Mesenchymal stem cell (in vitro differentiated cells and primary cell): Measurements from ENCODE around the gene NFKB2.

ENCODE experiments used
- DNase-seq: peaks from one replicate; pipeline ENCODE4 v3.0.0-alpha.2; 2013
- H2AFZ ChIP-seq: one replicate; pipeline ENCODE4 v1.6.1; 2013; ENCODE audit warnings: low read depth, mild to moderate bottlenecking, control low read depth, inconsistent platforms, low read length, moderate library complexity
- H2AK5ac ChIP-seq: 2 replicates; pipeline ENCODE4 v1.6.1; 2013; ENCODE audit warnings: low read length, moderate library complexity, mild to moderate bottlenecking, inconsistent platforms; ENCODE audit not compliant: severe bottlenecking
- H2BK120ac ChIP-seq: one replicate; pipeline ENCODE4 v1.6.1; 2013; ENCODE audit warnings: low read depth, mild to moderate bottlenecking, inconsistent platforms, low read length, moderate library complexity
- H2BK12ac ChIP-seq, 2 experiments: one replicate each; pipeline ENCODE4 v1.6.1; 2013; ENCODE audit warnings: inconsistent platforms in 2 of 2, low read length in 2 of 2, mild to moderate bottlenecking in 2 of 2, moderate library complexity in 2 of 2, control low read depth in 1 of 2
- H2BK15ac ChIP-seq: one replicate; pipeline ENCODE4 v1.6.1; 2013; ENCODE audit warnings: mild to moderate bottlenecking, low read depth, inconsistent platforms; ENCODE audit not compliant: poor library complexity, severe bottlenecking
- H2BK5ac ChIP-seq: 2 replicates; pipeline ENCODE4 v1.6.1; 2013; ENCODE audit warnings: low read depth, mild to moderate bottlenecking, low read length, control low read depth, inconsistent platforms; ENCODE audit not compliant: poor library complexity, severe bottlenecking
- H3K14ac ChIP-seq, 2 experiments: one replicate each; pipeline ENCODE4 v1.6.1; 2013; ENCODE audit warnings: inconsistent platforms in 2 of 2, low read length in 2 of 2, control low read depth in 1 of 2, mild to moderate bottlenecking in 1 of 2, moderate library complexity in 1 of 2
- H3K18ac ChIP-seq, 2 experiments: one replicate each; pipeline ENCODE4 v1.6.1; 2013; ENCODE audit warnings: inconsistent platforms in 2 of 2, low read length in 2 of 2, control low read depth in 1 of 2, low read depth in 1 of 2, mild to moderate bottlenecking in 1 of 2
- H3K23ac ChIP-seq, 2 experiments: one replicate each; pipeline ENCODE4 v1.6.1; 2013; ENCODE audit warnings: inconsistent platforms in 2 of 2, low read length in 2 of 2, mild to moderate bottlenecking in 2 of 2, moderate library complexity in 2 of 2, control low read depth in 1 of 2
- H3K27ac ChIP-seq: 2 replicates; pipeline ENCODE4 v1.5.1; 2013; ENCODE audit warnings: mild to moderate bottlenecking, moderate library complexity, low read length, control low read depth, inconsistent platforms; ENCODE audit not compliant: poor library complexity, severe bottlenecking
- H3K27me3 ChIP-seq, 2 experiments: 2 replicates each; pipeline versions ENCODE4 v1.6.1 to v1.7.0; 2013; ENCODE audit warnings: low read length in 2 of 2, mild to moderate bottlenecking in 2 of 2, moderate library complexity in 2 of 2, control low read depth in 1 of 2, inconsistent platforms in 1 of 2; ENCODE audit not compliant: control insufficient read depth in 1 of 2, insufficient read depth in 1 of 2
- H3K36me3 ChIP-seq, 2 experiments: 2 replicates each; pipeline versions ENCODE4 v1.6.1 to v1.7.0; 2013; ENCODE audit warnings: low read length in 2 of 2, control low read depth in 1 of 2, inconsistent platforms in 1 of 2, low read depth in 1 of 2, mild to moderate bottlenecking in 1 of 2; ENCODE audit not compliant: insufficient read depth in 2 of 2, control insufficient read depth in 1 of 2
- H3K4ac ChIP-seq, 2 experiments: one replicate each; pipeline ENCODE4 v1.6.1; 2013; ENCODE audit warnings: inconsistent platforms in 2 of 2, low read length in 2 of 2, mild to moderate bottlenecking in 2 of 2, moderate library complexity in 2 of 2, control low read depth in 1 of 2, low read depth in 1 of 2
- H3K4me1 ChIP-seq: 2 replicates; pipeline ENCODE4 v1.6.1; 2013; ENCODE audit warnings: low read depth, low read length, control low read depth; ENCODE audit not compliant: control insufficient read depth, insufficient read depth
- H3K4me2 ChIP-seq: 2 replicates; pipeline ENCODE4 v1.6.1; 2013; ENCODE audit warnings: low read length, mild to moderate bottlenecking, inconsistent platforms; ENCODE audit not compliant: poor library complexity, severe bottlenecking
- H3K4me3 ChIP-seq, 2 experiments: 2 replicates each; pipeline versions ENCODE4 v1.5.1 to v1.7.0; 2013; ENCODE audit warnings: low read length in 2 of 2, mild to moderate bottlenecking in 2 of 2, control low read depth in 1 of 2, low read depth in 1 of 2; ENCODE audit not compliant: insufficient read depth in 1 of 2
- H3K79me1 ChIP-seq: replicated peaks from 2 replicates; pipeline ENCODE4 v1.6.1; 2013; ENCODE audit warnings: mild to moderate bottlenecking, control low read depth, low read length, inconsistent platforms; ENCODE audit not compliant: poor library complexity, severe bottlenecking
- H3K9ac ChIP-seq: 2 replicates; pipeline ENCODE4 v1.7.0; 2013; ENCODE audit warnings: mild to moderate bottlenecking, low read length, moderate library complexity
- H3K9me3 ChIP-seq: 2 replicates; pipeline ENCODE4 v1.7.0; 2013; ENCODE audit warnings: mild to moderate bottlenecking, low read length; ENCODE audit not compliant: control insufficient read depth
- H4K8ac ChIP-seq: one replicate; pipeline ENCODE4 v1.6.1; 2013; ENCODE audit warnings: inconsistent platforms, mild to moderate bottlenecking, low read length, moderate library complexity
- H4K91ac ChIP-seq: one replicate; pipeline ENCODE4 v1.6.1; 2013; ENCODE audit warnings: mild to moderate bottlenecking, low read length, inconsistent platforms
- WGBS: methylation state at CpG from one replicate; pipeline ENCODE4 v1.1.7; 2013; ENCODE audit warnings: mixed read lengths; 5-methylcytosine and 5-hydroxymethylcytosine counted together

The NFKB2 gene

DNA sequence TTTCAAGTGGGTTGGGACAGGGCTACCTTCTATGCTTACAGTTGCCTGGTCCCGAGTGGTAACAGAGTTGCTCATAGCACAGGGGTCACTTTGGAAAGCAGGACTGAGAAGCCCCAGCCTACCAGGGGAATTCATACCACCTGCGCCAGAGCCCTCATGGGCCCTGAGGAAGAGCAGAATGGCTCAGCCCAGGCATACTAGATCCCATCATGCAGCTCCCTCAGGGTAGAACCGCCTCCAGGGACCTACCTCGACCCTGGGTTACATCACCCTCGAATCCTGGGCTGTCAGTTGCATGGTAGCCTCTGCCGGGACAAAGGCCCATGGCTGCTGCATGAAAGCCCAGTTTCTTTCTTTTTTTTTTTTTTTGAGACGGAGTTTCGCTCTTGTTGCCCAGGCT lies 34.0 kb downstream of the NFKB2 start:
- 91% methylated on average over 7 of the region's 8 CpGs for WGBS
- no peak overlapping the region for H3K4me3 ChIP-seq
- H3K27ac ChIP-seq = no peak overlapping the region
- H3K9ac ChIP-seq = no peak overlapping the region
- H2BK5ac ChIP-seq = no peak overlapping the region
- H3K18ac ChIP-seq = no peak overlapping the region
- no peak overlapping the region for H2AK5ac ChIP-seq
- H2BK120ac ChIP-seq = no peak overlapping the region
- no peak overlapping the region for H3K4ac ChIP-seq
- no peak overlapping the region for H4K91ac ChIP-seq
- no peak overlapping the region for H3K23ac ChIP-seq
- H4K8ac ChIP-seq = no peak overlapping the region
- no peak overlapping the region for H2BK12ac ChIP-seq
- no peaks in the 10 kb centered on the region for H3K9me3 ChIP-seq
- H3K4me2 ChIP-seq = no peak overlapping the region
- peaks cover 0 to 10% of the 10 kb centered on the region in 2 experiments for H3K27me3 ChIP-seq
- H3K36me3 ChIP-seq = peaks cover 10 to 11% of the 10 kb centered on the region in 2 experiments
- H3K79me1 ChIP-seq = peaks cover 29% of the 10 kb centered on the region
- H3K14ac ChIP-seq = no peak overlapping the region
- no peak overlapping the region for H2BK15ac ChIP-seq
- peaks cover 12% of the 10 kb centered on the region for H3K4me1 ChIP-seq
- DNase-seq = no peak
- H2AFZ ChIP-seq = no peak overlapping the region

DNA sequence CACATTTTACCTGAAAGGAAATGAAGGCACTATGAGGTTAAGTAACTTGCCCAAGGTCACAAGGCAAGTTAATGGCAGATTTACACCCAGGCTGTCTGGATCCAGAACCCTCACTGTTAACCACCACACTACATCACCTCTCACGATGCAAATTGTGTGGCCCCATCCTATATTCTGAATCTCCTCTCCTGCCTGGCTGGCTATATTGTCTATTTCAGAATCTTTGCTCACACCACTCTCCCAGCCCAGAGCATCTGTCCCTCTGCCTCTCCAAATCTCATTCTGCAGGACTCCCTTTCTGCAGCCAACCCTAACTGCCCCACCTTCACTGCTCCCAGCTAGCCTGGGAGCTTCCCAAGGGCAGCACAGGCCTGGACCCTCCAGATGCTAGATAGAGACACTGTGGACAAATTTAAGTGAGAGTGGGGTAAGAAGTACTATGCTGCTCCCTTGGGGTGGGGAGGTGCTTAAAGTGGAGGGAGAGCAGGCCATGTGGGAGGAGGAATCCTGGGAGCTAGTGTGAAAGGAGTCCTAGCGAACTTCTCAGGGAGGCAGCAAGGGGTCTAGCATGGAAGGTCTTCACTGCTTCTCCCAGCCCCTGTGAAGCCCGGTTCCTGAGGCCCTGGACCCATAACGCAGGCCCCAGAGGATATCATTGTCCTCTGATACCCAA lies 36.1 kb downstream of the NFKB2 start:
- peaks cover 4% of the 10 kb centered on the region in 2 experiments for H3K36me3 ChIP-seq
- 24% methylated on average over 4 of the region's 4 CpGs for WGBS
- H3K9ac ChIP-seq = peak overlapping the region; percentile 97
- peak overlapping the region in 1 of 2 experiments; percentile 72 for H3K18ac ChIP-seq
- peak; percentile 46 for DNase-seq
- peak overlapping the region; percentile 7 for H2AFZ ChIP-seq
- H3K4me1 ChIP-seq = peaks cover 17% of the 10 kb centered on the region
- H3K14ac ChIP-seq = peak overlapping the region in 1 of 2 experiments; percentile 39
- peak overlapping the region in 1 of 2 experiments; percentile 32 for H2BK12ac ChIP-seq
- no peak overlapping the region for H2BK15ac ChIP-seq
- H3K4me2 ChIP-seq = peak overlapping the region; percentile 72
- no peak overlapping the region for H3K23ac ChIP-seq
- peak overlapping the region; percentile 57 for H2AK5ac ChIP-seq
- peak overlapping the region; percentile 81 to 97 for H3K4me3 ChIP-seq
- H4K91ac ChIP-seq = peak overlapping the region; percentile 20
- H2BK120ac ChIP-seq = no peak overlapping the region
- H3K79me1 ChIP-seq = peaks cover 17% of the 10 kb centered on the region
- H3K4ac ChIP-seq = peak overlapping the region; percentile 39 to 80
- H3K27ac ChIP-seq = peak overlapping the region; percentile 14
- peak overlapping the region; percentile 89 for H4K8ac ChIP-seq
- no peak overlapping the region for H2BK5ac ChIP-seq
- H3K9me3 ChIP-seq = no peaks in the 10 kb centered on the region
- H3K27me3 ChIP-seq = peaks cover 0 to 32% of the 10 kb centered on the region in 2 experiments

DNA sequence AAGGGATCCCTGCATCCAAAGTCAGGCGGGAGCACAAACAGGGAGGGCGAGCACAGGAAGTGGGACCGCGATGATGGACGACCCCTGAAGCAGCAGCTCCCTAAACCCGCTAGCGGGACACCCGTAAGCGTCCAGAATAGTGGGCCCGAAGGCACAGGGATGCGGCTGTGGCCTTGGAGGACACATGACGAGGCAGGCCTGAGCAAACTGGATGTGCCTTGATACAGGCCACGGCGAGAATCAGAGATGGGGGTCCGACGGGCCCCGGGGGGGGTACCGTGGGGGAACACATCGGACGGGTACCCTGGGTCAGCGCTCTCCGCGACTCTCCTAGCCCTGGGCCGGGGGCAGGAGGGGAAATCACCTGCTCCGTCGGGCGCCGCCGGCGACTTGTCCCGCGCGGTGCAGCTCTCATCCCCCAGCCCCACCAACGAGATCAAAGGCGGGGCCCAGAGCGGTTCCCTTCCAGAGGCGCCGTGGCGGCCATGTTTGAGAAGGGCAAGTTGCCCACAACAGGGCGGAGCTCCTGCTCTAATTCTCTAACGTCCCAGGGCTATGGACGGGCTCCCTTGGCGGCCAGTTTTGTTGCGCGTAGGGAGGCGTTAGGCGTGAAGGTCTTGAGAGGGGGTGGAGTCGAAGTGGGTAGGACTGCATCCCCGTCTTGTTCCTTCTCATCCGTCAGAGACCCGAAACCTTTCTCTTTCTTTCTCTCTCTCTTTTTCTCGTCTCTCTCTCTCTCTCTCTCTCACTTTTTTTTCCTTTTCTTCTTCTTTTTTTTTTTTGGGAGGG lies 36.9 kb downstream of the NFKB2 start, which contains the start of gene CUEDC2:
Gene CUEDC2, minus strand, starts transcription at position 413 of the 789 bp plus-strand sequence. CDS start 7,386 bp downstream, outside the sequence.
- H2BK12ac ChIP-seq = peak within 1 kb of the TSS in 1 of 2 experiments; percentile 81
- under 1% methylated on average over 32 of the region's 52 CpGs for WGBS
- H3K27ac ChIP-seq = peak within 1 kb of the TSS; percentile 14
- peak within 1 kb of the TSS; percentile 89 for H4K8ac ChIP-seq
- H2BK120ac ChIP-seq = peak within 1 kb of the TSS; percentile 65
- no peak within 1 kb of the TSS for H3K23ac ChIP-seq
- H4K91ac ChIP-seq = peak within 1 kb of the TSS; percentile 20
- peak within 1 kb of the TSS; percentile 80 for H2BK15ac ChIP-seq
- peak within 1 kb of the TSS; percentile 72 for H3K4me2 ChIP-seq
- peak; percentile 97 for DNase-seq
- H3K18ac ChIP-seq = peak within 1 kb of the TSS; percentile 65 to 72
- H3K27me3 ChIP-seq = peaks cover 0 to 32% of the 10 kb centered on the region in 2 experiments
- peaks cover 17% of the 10 kb centered on the region for H3K79me1 ChIP-seq
- H3K9ac ChIP-seq = peak within 1 kb of the TSS; percentile 97
- peak within 1 kb of the TSS; percentile 7 for H2AFZ ChIP-seq
- H3K4me3 ChIP-seq = peak within 1 kb of the TSS; percentile 81 to 97
- H3K14ac ChIP-seq = peak within 1 kb of the TSS in 1 of 2 experiments; percentile 39
- peak within 1 kb of the TSS; percentile 57 for H2AK5ac ChIP-seq
- H3K4ac ChIP-seq = peak within 1 kb of the TSS; percentile 39 to 80
- peaks cover 4% of the 10 kb centered on the region in 2 experiments for H3K36me3 ChIP-seq
- peaks cover 17% of the 10 kb centered on the region for H3K4me1 ChIP-seq
- H2BK5ac ChIP-seq = no peak within 1 kb of the TSS
- no peaks in the 10 kb centered on the region for H3K9me3 ChIP-seq

DNA sequence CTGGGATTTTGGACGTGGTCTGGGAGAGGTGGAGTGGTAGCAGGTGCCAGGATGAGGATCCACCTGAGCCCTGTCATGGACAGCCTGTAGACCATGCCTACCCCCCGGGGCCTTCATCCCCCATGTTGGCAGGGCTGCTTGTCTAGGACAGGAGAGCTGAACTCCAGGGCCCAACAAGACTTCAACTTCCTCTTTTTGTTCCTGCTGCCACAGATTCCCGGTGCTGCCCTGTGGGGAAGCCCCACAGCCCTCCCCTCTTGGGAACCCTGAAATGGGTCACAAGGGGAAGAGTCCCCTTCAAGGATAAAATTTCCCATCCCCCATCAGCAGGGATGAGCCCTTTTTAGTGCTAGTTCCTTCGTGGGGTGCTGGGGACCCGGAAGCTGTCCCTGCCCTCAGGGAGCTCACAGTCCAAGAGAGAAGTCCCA lies 38.1 kb downstream of the NFKB2 start:
- no peak overlapping the region for H2AFZ ChIP-seq
- no peaks in the 10 kb centered on the region for H3K9me3 ChIP-seq
- peak overlapping the region in 1 of 2 experiments; percentile 68 for H3K14ac ChIP-seq
- no peak overlapping the region for H3K4me3 ChIP-seq
- no peak overlapping the region for H2AK5ac ChIP-seq
- peak overlapping the region; percentile 36 for H4K8ac ChIP-seq
- 89% methylated on average over 5 of the region's 5 CpGs for WGBS
- peaks cover 17% of the 10 kb centered on the region for H3K4me1 ChIP-seq
- peak overlapping the region; percentile 67 to 81 for H2BK12ac ChIP-seq
- no peak overlapping the region for H3K23ac ChIP-seq
- DNase-seq = no peak
- H3K9ac ChIP-seq = no peak overlapping the region
- no peak overlapping the region for H3K4ac ChIP-seq
- H3K79me1 ChIP-seq = peaks cover 15% of the 10 kb centered on the region
- no peak overlapping the region for H2BK5ac ChIP-seq
- peaks cover 0 to 32% of the 10 kb centered on the region in 2 experiments for H3K27me3 ChIP-seq
- no peak overlapping the region for H3K27ac ChIP-seq
- H2BK15ac ChIP-seq = peak overlapping the region; percentile 36
- H3K4me2 ChIP-seq = no peak overlapping the region
- no peak overlapping the region for H2BK120ac ChIP-seq
- peak overlapping the region; percentile 48 for H4K91ac ChIP-seq
- no peak overlapping the region for H3K18ac ChIP-seq
- peaks cover 4% of the 10 kb centered on the region in 2 experiments for H3K36me3 ChIP-seq
